ACC112 (cell line): Measurements from ENCODE around the gene FRS2.

ENCODE experiments used
- H2AFZ ChIP-seq: fragments of 200-600 bp; sonication (generic); one replicate; pipeline ENCODE4 v1.6.0; 2017; ENCODE audit warnings: antibody characterized with exemption, low read length; ENCODE audit not compliant: unreplicated experiment
- H3K27ac ChIP-seq: fragments of 200-600 bp; sonication (generic); 2 replicates; pipeline ENCODE4 v1.5.1; 2014; ENCODE audit warnings: low read depth, mild to moderate bottlenecking, antibody characterized with exemption, low read length, moderate library complexity
- H3K27me3 ChIP-seq: fragments of 200-600 bp; sonication (generic); 2 replicates; pipeline ENCODE4 v1.6.1; 2014; ENCODE audit warnings: mild to moderate bottlenecking, antibody characterized with exemption, low read length, moderate library complexity, mixed read lengths; ENCODE audit not compliant: insufficient read depth
- H3K36me3 ChIP-seq: fragments of 200-600 bp; sonication (generic); 2 replicates; pipeline ENCODE4 v1.6.1; 2016; ENCODE audit warnings: mild to moderate bottlenecking, antibody characterized with exemption, low read length, moderate library complexity, mixed read lengths; ENCODE audit not compliant: insufficient read depth
- H3K4me1 ChIP-seq: fragments of 200-600 bp; sonication (generic); one replicate; pipeline ENCODE4 v1.6.1; 2016; ENCODE audit warnings: low read length, mixed read lengths; ENCODE audit not compliant: insufficient read depth, unreplicated experiment, control insufficient read depth
- H3K4me3 ChIP-seq: fragments of 200-600 bp; sonication (generic); 2 replicates; pipeline ENCODE4 v1.5.1; 2014; ENCODE audit warnings: mild to moderate bottlenecking, low read depth, low read length
- H3K79me2 ChIP-seq: fragments of 200-600 bp; sonication (generic); one replicate; pipeline ENCODE4 v1.6.0; 2016; ENCODE audit warnings: low read length; ENCODE audit not compliant: control insufficient read depth, unreplicated experiment, insufficient read depth

The FRS2 gene

DNA sequence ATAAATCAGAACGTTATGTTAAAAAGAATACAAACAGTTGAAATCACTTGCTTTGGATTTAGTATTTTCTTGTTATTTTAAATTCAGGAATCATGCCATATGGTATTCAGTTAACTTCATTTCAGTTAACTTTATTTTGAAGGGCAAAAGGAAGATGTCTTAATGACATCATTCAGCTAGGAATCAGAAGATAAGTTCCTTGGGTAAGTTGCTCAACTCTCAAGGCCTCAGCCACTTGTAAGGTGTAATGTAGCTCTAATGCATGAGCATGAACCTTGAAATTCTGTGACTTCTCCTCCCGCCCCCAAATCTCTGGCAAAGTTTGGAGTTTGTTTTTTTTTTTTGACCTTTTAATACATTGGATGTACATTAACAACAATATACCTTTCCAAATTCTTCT lies 42.6 kb downstream of the FRS2 start:
- Histone ChIP-seq H2AFZ (no peak overlapping the region), H3K36me3 (no peaks in the 10 kb centered on the region), H3K27ac (no peak overlapping the region), H3K79me2 (peaks cover 69% of the 10 kb centered on the region), H3K27me3 (no peaks in the 10 kb centered on the region), H3K4me1 (peaks cover 40% of the 10 kb centered on the region), H3K4me3 (no peak overlapping the region)

GRCh38 chr12:69513297-69513696 lies 43.1 kb downstream of the FRS2 start:
- Histone ChIP-seq H3K27me3 (no peaks in the 10 kb centered on the region), H3K79me2 (peaks cover 73% of the 10 kb centered on the region), H3K4me1 (peaks cover 40% of the 10 kb centered on the region), H3K36me3 (no peaks in the 10 kb centered on the region), H3K4me3 (no peak overlapping the region), H2AFZ (no peak overlapping the region), H3K27ac (no peak overlapping the region)

GRCh38 chr12:69514111-69514510 lies 43.9 kb downstream of the FRS2 start:
- no peak overlapping the region for H3K4me3 ChIP-seq
- H3K27me3 ChIP-seq, result no peaks in the 10 kb centered on the region
- no peaks in the 10 kb centered on the region for H3K36me3 ChIP-seq
- H3K4me1 ChIP-seq, result peaks cover 33% of the 10 kb centered on the region
- no peak overlapping the region for H3K27ac ChIP-seq
- no peak overlapping the region for H2AFZ ChIP-seq
- peaks cover 78% of the 10 kb centered on the region for H3K79me2 ChIP-seq

DNA sequence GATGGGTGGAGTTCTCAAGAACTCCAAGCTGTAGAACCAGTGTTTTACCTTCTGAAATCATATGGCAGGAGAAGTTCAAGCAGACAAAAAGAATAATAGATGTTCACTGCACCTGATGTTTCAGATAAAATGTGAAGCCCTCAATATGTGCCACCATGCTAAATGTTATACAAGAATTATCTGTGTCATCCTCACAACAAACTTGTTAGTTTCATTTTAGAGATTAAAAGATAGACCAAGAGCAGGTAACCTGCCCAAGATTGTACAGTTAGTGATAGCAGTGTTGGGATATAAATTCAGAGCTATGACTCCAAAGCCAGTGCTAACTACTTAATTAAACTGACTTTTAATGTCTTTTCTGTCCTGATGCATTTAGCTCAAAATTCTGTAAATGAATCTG lies 44.7 kb downstream of the FRS2 start:
- H3K4me3 ChIP-seq, result no peak overlapping the region
- H3K79me2 ChIP-seq, result peaks cover 78% of the 10 kb centered on the region
- H3K4me1 ChIP-seq, result peaks cover 26% of the 10 kb centered on the region
- no peak overlapping the region for H2AFZ ChIP-seq
- no peak overlapping the region for H3K27ac ChIP-seq
- no peaks in the 10 kb centered on the region for H3K27me3 ChIP-seq
- H3K36me3 ChIP-seq, result 0 out of 2 replicates have a peak, but pooled peaks cover 2% of the 10 kb centered on the region

DNA sequence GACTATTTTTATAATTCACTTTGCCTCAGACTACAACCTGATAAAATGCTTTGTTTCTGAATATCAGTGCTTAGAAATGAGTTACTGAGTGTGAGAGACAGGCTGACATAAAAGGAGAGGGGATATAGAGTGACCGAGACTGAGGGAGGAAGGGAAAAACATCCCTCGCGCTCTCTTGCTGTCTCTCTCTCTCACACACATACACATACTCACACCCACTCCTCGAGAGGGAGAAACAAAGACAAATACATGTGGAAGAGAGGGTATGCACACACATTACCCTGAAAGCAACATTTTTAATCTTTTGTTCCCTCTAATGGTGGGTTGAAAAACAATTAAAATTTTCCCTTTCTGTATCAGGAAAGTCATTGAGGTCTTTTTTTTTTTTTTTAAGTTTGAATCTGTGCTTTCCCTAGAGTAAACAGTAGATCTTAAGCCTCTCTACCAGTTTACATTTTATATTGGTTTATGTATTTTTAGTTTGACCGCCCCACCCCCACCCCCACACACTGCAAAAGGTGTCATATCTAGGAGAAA lies 45.3 kb downstream of the FRS2 start:
- Histone ChIP-seq H3K4me3 (no peak overlapping the region), H3K36me3 (0 out of 2 replicates have a peak, but pooled peaks cover 4% of the 10 kb centered on the region), H2AFZ (no peak overlapping the region), H3K4me1 (peaks cover 23% of the 10 kb centered on the region), H3K27ac (no peak overlapping the region), H3K79me2 (peaks cover 79% of the 10 kb centered on the region), H3K27me3 (no peaks in the 10 kb centered on the region)

GRCh38 chr12:69516950-69517349 lies 46.8 kb downstream of the FRS2 start:
- Histone ChIP-seq H3K4me3 (no peak overlapping the region), H3K36me3 (0 out of 2 replicates have a peak, but pooled peaks cover 4% of the 10 kb centered on the region), H3K27ac (no peak overlapping the region), H3K4me1 (peaks cover 22% of the 10 kb centered on the region), H3K79me2 (peaks cover 79% of the 10 kb centered on the region), H3K27me3 (no peaks in the 10 kb centered on the region), H2AFZ (no peak overlapping the region)

GRCh38 chr12:69517406-69517805 lies 47.2 kb downstream of the FRS2 start:
- no peaks in the 10 kb centered on the region for H3K27me3 ChIP-seq
- H3K36me3 ChIP-seq, result 0 out of 2 replicates have a peak, but pooled peaks cover 4% of the 10 kb centered on the region
- H3K79me2 ChIP-seq, result peaks cover 79% of the 10 kb centered on the region
- H3K27ac ChIP-seq, result no peak overlapping the region
- no peak overlapping the region for H3K4me3 ChIP-seq
- H3K4me1 ChIP-seq, result peaks cover 18% of the 10 kb centered on the region
- H2AFZ ChIP-seq, result no peak overlapping the region

DNA sequence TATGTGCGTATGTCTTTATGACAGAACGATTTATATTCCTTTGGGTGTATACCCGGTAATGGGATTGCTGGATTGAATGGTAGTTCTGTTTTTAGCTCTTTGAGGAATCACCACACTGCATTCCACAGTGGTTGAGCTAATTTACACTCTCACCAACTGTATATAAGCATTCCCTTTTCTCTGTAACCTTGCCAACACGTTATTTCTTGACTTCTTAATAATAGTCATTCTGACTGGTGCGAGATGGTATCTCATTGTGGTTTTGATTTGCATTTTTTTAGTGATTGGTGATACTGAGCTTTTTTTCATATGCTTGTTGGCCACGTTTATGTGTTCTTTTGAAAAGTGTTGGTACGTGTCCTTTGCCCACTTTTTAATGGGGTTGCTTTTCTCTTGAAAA lies 49.7 kb downstream of the FRS2 start:
- 0 out of 2 replicates have a peak, but pooled peaks cover 12% of the 10 kb centered on the region for H3K36me3 ChIP-seq
- no peak overlapping the region for H3K4me3 ChIP-seq
- no peaks in the 10 kb centered on the region for H3K27me3 ChIP-seq
- peaks cover 83% of the 10 kb centered on the region for H3K79me2 ChIP-seq
- H3K27ac ChIP-seq, result no peak overlapping the region
- H3K4me1 ChIP-seq, result peaks cover 5% of the 10 kb centered on the region
- no peak overlapping the region for H2AFZ ChIP-seq

- Histone ChIP-seq H3K36me3 (0 out of 2 replicates have a peak, but pooled peaks cover 12% of the 10 kb centered on the region), H3K27ac (no peak overlapping the region), H3K4me3 (no peak overlapping the region), H3K79me2 (peaks cover 90% of the 10 kb centered on the region), H3K4me1 (peaks cover 33% of the 10 kb centered on the region), H3K27me3 (no peaks in the 10 kb centered on the region), H2AFZ (no peak overlapping the region)
Observed at GRCh38 chr12:69523433-69524330, 53.5 kb downstream of the FRS2 start.

DNA sequence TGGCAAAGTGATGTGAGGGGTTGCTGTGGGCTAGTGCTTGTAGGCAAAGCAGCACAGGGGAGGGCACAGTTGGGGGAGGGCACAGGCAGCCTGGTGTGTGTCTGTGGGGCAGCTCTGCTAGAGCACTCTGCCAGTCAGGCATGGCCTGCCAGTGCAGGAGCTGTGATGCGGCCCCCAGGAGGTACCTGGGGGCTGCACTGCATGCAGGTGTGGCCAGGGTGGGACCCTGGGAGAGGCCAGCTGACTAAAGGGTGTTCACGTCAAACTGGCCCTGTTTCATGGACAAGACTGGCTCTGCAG lies 54.1 kb downstream of the FRS2 start:
- Histone ChIP-seq H2AFZ (no peak overlapping the region), H3K79me2 (peaks cover 90% of the 10 kb centered on the region), H3K4me3 (no peak overlapping the region), H3K27me3 (no peaks in the 10 kb centered on the region), H3K4me1 (peaks cover 37% of the 10 kb centered on the region), H3K27ac (no peak overlapping the region), H3K36me3 (0 out of 2 replicates have a peak, but pooled peaks cover 12% of the 10 kb centered on the region)
